NCI-H2227 (cell line): ENCODE measurements around the gene SLC28A2.

ENCODE experiments used
- DNase-seq: peaks from one replicate; lab custom pipeline; 2025; ENCODE audit not compliant: unreplicated experiment; lab: John Stamatoyannopoulos, UW

The SLC28A2 gene

DNA sequence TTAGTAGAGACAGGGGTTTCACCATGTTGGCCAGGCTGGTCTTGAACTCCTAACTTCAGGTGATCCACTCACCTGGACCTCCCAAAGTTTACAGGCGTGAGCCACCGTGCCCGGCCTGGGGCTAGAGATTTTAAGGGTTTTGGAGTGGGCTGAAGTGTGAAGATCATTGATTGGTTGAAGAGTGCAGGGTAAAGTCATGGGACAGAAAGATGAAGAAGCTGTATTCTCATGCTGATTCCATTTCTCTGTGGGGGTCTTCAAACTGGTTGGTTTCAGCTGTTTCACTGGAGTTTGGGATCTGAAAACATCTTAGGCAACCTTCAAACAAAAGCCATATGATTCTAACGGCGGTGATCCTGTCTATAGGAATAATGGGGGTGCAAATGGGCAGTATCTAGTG is 74.2 kb downstream of the SLC28A2 start:
- no peak for DNase-seq

DNA sequence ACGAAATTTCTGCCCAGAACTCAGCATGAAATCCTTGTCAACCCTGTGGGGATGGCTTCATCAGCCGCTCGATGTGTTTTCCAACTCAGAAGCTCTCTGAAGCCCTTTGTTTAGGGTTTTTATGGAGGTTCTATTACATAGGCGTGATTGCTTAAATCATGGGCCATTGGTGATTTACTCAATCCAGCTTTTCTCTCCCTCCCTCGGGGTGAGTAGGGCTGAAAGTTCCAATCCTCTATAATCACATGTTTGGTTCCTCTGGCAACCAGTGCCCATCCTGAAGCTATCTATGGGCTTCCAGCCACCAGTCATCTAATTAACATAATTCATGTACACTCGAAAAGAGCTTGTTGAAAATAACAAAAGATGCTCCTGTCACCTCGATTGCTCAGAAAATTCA is 74.7 kb downstream of the SLC28A2 start:
- DNase-seq: peak; percentile 50
